ENCODE data around the gene MAPRE3.

The MAPRE3 gene

DNA sequence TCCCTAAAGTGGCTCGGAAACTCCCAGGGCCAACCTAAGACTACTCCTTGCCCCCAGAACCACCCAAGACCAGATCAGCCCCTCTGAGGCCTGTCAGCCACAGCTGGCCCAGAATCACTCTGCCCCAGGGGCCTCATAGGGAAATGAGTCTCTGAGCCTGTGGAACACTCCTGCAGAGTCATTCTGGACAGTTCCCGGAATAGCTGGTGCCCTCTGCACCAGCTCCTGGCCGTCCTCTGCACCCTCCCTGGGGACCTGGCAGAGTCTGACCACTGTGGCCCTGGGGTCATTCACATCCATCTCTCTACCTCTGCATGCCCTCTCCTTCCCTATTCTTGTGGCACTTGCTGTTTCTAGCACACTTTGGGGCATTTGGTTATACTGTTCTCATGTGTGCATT is 47.7 kb downstream of the MAPRE3 start:
- no peak for DNase-seq

DNA sequence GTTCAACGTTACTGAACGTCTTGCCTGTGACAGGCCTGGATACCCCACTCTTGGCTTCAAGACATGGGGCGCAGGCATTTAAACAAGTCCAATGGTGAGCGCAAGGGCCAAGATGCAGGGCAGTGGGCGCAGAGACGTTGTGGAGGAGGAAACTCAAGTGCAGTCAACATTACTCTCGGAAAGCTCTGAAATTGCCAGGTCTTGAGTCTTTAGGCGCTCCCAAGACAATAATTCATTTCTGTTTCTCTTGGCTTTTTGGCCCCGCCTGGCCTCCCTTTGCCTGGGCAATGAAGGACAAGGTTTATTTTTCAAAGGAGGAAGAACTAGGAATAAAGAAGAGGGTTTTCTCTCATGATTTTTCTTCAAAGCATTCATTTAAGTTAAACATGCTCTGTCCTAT is 49.0 kb downstream of the MAPRE3 start:
- DNase-seq: no peak

DNA sequence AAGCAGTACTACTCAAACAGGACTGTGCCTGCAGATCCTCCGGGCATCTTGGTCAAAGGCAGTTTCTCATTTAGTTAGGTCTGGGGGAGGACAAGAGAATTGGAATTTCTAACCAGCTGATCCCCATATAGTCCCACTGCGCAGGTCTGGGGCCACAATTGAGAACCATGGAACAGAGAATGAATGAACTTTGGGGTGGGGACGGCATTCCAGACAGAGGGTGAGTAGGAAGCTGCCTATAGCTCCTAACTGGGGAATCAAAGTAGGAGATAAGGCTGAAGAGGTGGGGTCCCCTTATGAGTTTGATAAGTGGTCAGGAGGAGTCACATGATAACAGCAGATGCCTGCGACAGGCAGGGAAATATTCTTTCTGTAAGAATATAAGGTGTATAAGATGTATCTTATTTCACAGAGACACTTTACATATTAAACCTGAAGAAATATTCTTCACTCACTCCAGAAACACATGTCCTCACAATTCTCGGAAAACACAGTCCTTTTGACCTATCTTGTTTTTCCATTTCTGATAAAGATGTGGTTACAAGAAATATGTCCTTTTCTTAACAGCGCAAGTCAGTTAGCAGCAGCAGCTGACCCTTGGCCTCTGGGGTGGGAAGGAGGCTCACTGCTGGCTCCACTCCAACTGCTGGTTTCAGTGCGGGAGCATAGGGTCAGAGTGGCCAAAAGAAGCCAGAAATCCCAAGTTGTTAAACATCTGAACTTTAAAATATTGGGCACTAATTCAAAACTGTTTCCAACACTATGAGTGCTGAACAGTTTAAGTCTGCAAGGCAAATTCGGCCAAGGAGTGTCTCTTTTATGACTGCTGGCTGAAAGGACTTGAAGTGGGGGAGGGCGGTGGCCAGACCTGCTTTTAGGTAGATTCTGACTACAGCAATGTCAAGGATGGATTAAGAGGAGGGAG is 49.8 kb downstream of the MAPRE3 start:
- DNase-seq: no peak

DNA sequence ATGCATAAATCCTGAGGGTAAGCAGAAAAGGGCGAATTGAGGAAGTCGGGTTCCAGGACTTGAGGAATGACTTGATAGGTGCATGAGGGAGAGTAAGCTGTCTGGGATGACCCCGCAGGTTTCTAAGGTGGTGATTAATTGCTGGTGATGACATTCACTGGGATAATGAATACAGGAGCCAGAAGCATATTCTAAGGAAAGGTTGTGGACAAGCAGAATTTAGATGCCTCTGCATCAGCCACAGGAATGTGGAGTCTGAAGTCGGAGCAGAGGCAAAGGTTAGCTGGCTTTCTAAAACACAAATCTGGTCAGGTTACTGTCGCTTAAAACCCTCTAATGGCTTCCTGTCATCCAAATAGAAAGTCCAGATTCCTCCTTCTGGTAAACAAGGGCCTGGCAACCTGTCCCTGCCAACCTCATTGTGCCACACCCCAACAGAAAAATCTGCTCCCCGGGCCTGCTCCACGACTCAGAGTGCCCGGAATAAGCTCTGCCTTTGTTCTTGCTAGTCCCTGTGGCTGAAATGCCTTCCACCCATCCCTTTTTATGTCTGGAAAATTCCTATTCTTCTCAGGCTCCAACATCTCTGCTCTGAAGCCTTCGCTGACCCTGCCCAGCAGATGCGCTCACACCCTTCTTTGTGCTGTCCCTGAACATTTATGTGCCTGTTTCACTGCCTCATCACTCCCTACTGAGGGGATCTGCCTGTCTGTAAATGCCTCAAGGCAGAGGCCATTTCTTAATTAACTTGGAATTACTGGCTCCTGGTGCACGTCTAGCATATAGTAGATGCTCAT is 51.0 kb downstream of the MAPRE3 start:
- no peak for DNase-seq

DNA sequence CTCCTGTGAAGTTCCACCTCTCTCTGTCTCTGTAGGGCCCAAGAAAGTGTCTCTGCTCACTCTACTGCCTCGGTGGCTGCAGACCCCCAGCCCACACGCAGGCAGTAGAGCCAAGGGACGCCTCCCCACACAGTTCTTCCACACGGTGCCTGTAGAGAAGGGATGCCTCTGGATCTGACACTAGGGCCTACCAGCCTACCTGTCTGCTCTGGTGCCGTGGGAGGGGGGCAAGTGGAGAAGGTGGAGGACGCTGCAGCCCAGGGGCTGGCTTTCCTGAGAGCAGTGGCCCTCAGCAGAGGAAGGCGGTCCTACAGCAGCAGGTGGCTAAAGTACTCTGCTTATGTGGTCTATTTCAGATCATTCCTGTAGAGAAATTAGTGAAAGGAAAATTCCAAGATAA is 53.3 kb downstream of the MAPRE3 start:
- DNase-seq: no peak

DNA sequence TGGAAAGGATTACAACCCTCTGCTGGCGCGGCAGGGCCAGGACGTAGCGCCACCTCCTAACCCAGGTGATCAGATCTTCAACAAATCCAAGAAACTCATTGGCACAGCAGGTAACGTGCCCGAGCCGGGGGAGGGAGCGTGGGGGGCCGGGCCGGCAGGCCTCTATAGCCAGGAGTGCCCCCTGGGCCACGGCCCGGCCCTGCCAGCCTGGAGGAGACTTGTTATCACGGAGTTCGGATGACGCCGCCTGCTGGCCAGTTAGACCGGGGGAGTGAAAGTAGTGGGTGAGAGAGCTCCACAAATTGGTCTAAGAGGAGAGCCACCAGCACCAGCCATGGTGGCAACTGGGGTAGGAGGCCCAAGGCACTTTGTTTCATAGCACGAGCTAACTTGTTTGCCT is 53.8 kb downstream of the MAPRE3 start:
- DNase-seq: no peak

DNA sequence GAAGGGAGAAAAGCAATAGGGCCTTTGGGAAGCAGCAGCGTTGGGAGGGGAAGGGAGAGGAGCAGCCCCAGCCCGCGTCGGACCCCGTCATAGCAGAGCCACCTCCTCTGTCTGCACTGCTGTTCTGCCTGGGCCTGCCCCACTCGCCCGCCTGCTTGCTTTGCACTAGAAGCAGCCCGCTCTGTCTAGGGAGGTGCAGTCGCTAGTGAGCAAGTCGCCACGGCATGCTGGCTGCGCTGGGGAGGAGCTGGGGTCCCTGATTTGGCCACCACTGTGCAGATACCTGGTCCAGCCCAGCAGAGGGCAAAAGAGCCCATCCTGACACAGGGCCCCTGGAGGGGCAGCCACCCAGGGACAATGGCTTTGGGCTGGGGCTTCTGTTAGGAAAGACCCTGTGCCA is 54.4 kb downstream of the MAPRE3 start:
- no peak for DNase-seq

DNA sequence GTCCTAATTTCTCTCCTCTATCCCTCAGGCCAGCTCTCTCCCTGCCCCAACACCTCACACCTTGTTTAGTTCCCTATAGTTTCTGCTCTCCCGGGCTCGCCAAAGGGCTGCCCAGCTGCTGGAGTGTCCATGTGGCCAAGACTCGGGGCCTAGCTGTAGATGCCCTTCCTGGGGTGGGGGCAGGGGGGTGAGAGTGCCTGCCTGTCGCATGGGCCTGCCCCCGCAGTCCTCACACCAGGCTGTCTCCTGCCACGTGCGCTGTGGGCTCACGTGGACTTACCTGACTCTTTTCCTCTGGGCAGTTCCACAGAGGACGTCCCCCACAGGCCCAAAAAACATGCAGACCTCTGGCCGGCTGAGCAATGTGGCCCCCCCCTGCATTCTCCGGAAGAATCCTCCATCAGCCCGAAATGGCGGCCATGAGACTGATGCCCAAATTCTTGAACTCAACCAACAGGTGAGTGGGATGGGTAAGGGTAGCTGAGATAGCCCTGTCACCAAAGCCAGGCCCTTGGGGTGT is 54.9 kb downstream of the MAPRE3 start:
- no peak for DNase-seq

DNA sequence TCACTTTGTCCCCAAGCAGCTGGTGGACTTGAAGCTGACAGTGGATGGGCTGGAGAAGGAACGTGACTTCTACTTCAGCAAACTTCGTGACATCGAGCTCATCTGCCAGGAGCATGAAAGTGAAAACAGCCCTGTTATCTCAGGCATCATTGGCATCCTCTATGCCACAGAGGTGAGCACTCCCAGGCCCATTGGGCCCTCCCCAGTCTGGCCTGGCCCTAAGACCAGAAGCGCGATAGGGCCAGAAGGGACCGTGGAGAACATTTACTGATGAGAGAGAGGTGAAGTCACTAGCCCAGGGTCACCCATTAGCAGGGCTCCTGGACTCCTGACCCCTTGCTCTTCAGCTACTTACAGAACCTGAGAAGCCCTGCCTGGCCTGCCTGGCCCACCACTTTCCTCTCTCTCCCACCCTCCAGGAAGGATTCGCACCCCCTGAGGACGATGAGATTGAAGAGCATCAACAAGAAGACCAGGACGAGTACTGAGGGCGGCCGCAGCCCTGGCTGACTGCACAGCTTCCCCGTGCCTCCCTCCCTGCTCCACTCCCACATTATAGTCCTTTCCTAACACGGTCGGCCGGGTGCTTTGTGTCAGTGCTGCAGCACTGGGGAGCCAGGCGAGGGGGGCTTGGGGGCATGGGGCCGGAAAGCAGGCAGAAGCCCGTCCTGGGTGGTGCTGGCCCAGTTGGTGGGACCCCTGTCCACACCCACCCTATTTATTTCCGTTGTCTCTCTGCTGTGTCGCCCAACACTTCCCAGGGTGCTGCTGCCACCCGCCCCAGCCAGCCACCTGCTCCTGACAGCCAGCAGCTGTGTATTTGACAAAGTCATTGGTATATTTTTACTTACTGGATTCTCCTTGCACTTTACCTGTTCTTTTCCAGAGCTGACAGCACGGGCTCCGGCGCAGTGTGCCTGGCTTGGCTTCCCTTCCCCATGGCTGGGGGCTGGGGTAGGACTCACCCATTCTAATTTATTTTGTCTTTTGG is 55.7 kb downstream of the MAPRE3 start:
- no peak for DNase-seq

DNA sequence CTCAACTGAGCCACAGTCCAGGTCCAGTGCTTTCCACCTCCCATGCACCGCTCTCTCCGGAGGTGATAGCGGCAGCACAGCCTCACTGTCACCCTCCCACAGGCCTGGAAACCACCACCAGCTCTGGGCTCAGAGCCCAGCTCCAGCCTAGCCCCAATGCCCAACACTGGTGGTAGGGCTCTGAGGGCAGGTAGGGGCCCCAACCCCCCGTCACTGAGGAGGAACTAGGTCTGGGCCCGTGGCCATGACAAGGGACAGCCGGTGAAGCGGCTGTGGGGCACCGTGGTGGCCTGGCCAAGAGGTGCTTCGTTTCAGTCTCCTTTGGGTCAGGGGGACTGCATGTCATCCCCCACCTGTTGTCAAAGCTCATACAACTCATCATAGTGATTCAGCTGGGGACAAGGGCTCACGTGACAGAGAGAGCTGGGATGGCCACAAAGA is 56.8 kb downstream of the MAPRE3 start:
- no peak for DNase-seq

DNA sequence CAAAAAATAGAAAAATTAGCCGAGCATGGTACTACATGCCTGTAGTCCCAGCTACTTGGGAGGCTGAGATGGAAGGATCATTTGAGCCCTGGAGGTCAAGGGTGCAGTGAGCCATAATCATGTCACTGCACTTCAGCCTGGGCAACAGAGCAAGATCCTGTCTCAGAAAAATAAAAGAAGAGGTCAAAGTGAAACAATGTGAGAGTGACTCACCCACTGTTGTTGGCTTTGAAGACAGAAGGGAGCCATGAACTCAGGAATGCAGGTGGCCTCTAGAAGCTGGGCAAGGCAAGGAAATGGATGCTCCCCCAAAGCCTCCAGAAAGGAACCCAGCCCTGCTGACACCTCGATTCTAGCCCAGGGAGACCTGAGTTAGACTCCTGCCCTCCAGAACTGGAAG is 58.6 kb downstream of the MAPRE3 start:
- DNase-seq: no peak

DNA sequence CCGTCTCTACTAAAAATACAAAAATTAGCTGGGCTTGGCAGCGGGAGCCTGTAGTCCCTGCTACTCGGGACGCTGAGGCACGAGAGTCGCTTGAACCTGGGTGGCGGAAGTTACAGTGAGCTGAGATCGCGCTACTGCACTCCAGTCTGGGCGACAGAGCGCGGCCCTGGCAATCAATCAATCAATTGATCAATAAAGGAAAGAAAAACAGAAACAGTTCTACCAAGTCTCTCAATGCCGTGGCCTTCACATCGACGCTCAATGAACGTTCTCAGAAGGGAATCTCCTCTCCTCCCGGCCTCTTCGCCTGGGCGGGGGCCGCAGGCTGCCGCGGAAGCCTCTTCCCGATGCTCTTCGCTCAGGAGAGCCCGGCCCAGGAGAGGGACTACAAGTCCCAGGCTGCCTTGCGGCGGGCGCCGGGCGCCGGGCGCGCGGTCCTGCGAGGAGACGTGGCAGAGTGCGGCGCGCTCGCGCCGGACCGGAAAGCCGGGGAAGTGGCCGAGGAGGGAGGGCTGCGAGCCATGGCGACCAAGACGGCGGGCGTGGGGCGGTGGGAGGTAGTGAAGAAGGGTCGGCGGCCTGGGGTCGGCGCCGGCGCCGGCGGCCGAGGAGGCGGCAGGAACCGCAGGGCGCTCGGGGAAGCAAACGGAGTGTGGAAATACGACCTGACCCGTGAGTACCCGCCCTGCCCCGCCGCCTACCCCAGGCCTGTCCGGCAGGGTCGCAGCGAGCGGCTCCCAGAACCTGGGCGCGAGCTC is 62.2 kb downstream of the MAPRE3 start, which contains the start of gene TMEM214:
TSS of gene TMEM214 (plus strand) at position 471 of the 758 bp plus-strand sequence. CDS start at position 522, 51 bp downstream.
- peak; percentile 58 to 71 (median 66) for DNase-seq

DNA sequence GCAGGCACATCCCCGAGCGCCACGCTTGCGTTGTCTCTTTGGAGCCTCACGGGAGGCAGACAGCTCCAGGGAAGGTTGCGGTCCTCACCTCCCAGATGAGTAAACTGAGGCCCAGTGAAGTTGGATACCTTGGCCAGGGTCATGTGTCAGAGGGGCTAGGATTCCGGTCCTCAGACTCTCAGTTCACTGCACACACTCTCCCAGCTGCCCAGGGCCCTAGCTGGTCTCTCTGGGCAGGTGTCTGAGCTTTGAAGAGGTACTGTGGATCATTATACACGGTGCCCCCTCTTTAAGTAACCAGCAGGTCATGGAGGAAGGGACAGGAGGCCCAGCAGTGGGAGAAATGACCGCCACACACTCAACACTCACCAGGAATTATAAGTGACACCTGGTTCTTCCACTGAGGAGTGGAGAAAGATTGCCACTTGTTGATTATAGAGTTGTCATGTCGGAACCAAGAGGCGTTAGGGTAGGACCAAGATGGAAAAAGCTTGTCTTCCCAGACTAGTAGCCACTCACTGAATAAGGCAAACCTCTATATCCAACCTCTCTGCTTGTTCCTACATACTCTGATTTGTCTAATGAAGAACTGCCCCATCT is 62.9 kb downstream of the MAPRE3 start:
- DNase-seq: no peak

DNA sequence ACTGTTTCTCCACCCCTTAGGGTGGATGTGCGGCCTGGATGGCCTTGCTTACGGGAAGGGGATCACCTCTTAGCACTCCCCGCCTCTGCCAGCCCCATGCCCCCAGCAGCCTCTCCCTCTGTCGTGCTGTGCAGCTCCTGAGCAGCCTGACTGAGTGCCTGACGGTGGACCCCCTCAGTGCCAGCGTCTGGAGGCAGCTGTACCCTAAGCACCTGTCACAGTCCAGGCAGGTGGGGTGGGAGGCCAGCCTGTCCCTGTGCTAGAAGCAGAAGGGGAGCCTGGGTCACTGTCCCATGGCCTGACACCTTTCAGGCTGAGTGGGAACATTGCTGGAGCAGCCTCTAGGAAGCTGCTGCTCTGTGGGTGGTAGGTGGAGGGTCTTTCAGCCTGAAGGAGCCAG is 67.6 kb downstream of the MAPRE3 start:
- no peak for DNase-seq

DNA sequence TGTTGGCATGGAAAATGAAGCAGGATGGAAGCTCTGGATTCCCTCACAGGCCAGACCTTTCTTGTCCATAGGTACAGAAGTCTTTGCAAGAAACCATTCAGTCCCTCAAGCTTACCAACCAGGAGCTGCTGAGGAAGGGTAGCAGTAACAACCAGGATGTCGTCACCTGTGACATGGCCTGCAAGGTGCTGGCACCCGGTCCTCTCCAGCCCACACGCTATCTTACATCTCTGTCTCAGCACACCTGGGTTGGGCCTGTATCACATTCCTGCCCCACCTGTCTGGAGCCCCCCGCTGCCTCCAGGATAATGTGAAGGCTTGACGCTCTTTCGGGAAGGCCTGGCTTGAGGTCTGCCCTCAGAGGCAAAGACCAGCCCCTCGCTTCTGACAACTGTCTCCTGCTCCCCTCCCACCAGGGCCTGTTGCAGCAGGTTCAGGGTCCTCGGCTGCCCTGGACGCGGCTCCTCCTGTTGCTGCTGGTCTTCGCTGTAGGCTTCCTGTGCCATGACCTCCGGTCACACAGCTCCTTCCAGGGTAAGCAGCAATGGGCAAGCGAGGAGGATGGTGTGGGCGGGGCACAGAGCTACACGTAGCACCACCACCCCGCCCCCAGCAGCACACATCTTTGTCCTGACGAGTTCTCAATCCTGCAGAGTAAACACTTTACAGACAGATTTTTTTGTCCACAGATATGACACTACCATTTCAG is 68.3 kb downstream of the MAPRE3 start:
- DNase-seq: no peak

DNA sequence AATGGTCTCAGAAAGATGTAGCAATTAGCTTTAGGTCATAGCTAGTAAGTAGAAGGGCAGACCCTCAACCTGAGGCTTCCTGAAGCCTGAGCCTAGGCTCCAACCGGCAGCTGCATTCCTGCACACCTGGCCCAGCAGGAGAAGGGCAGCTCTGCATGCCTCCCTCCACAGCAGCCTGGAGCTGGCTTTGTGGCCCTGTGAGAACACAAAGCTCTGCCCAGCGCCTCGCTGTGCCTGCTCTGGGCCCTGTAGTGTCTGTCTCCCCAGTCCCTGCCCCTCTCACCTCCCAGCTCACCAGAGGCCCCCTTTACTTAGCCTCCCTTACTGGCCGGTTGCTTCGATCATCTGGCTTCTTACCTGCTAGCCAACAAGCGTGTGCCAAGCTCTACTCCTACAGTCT is 69.0 kb downstream of the MAPRE3 start:
- no peak for DNase-seq

DNA sequence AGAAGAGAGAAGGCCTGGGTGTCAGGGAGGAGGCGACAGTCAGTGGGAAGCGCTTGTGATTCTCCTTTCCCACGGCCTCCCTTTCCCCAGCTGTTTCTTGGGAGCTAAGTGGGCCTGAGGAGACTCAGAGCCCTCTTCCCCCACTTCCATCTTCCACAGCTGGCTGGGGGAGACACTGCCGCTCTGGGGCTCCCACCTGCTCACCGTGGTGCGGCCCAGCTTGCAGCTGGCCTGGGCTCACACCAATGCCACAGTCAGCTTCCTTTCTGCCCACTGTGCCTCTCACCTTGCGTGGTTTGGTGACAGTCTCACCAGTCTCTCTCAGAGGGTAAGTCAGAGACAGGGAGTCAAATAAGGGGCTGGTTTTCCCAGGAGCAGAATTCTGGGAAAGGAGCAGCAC is 69.4 kb downstream of the MAPRE3 start:
- no peak for DNase-seq

DNA sequence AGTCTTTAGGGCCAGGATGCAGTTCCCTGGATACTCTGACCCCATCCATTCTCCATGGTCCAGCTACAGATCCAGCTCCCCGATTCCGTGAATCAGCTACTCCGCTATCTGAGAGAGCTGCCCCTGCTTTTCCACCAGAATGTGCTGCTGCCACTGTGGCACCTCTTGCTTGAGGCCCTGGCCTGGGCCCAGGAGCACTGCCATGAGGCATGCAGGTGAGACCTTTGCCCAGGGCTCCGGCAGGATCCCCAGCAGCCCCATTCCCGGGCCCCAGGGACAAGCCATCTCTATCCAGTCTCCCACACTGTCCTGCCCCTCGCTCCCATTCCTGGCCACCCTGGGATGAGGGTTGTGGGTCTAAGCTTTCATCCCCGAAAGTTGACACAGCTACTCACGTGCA is 69.8 kb downstream of the MAPRE3 start:
- DNase-seq: no peak

DNA sequence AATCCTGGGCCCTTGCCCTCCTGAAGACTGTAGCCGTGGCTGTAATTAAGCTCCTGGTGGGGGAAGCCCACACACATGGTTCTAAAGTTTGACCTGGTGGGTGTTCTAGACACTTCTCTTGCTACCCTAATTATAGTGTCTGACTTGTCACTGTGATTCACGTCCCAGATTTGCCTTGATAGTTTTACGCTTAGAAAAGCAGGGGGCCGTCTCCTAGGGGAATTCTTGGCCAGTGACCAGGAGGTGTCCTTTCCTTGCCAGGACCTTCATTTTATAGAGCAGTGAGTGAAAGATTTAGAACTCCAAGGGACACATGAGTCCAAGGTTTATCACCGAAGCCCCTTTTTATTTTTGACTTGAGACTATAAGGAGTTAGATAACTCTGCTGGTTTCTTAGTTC is 71.3 kb downstream of the MAPRE3 start:
- no peak for DNase-seq

DNA sequence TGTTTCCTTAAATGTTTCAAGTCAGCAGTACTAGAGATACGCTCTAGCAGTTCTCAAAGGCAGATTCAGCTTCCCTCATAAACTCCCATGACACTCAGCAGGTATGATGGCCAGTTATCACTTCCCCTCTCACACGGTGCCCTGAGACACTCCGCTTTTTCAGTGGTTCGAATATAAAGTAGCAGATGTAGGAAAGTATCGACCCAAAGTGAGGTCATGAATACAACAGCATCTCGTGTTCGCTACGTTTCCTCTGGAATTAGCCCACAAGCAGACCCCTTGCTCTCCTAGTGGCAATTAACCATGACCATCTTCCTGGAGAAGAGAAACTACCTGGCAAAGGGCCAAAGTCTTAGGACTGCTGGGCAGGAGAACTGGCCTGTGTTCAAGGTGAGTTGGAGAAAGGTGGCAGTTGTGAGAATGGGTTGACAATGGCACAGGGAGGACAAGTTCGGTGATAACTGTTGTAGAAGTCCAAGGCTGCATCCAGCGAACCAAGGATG is 71.8 kb downstream of the MAPRE3 start:
- no peak for DNase-seq
